22Rv1 (cell line): Measurements from ENCODE around the gene CHL1.

Source experiments
- CTCF ChIP-seq: fragments of 450-650 bp; IDR thresholded peaks from 2 replicates; pipeline ENCODE4 v1.5.1; 2017; ENCODE audit warnings: mild to moderate bottlenecking
- ZFX ChIP-seq: fragments of 450-650 bp; IDR thresholded peaks from 2 replicates; pipeline ENCODE4 v1.6.1; 2017; ENCODE audit warnings: antibody characterized with exemption, borderline replicate concordance

- no peak for TF ChIP-seq CTCF
- TF ChIP-seq ZFX = no peak
These were observed 163.1 kb downstream of the CHL1 start for GRCh38 chr3:359672-360071.
